HG03039 (cell line): Measurements from ENCODE around the gene C1orf115.
"Not testable (repeated sequence)": the region's sequence is repeated elsewhere in the genome, so short reads cannot be mapped to it uniquely, and the experiment has no call there.

ENCODE experiments used
- ATAC-seq: cut with Tn5 transposase; IDR thresholded peaks from one replicate; pipeline ENCODE4 v1.9.1; 2021; ENCODE audit warnings: mild to moderate bottlenecking, moderate library complexity; ENCODE audit not compliant: unreplicated experiment

The C1orf115 gene

DNA sequence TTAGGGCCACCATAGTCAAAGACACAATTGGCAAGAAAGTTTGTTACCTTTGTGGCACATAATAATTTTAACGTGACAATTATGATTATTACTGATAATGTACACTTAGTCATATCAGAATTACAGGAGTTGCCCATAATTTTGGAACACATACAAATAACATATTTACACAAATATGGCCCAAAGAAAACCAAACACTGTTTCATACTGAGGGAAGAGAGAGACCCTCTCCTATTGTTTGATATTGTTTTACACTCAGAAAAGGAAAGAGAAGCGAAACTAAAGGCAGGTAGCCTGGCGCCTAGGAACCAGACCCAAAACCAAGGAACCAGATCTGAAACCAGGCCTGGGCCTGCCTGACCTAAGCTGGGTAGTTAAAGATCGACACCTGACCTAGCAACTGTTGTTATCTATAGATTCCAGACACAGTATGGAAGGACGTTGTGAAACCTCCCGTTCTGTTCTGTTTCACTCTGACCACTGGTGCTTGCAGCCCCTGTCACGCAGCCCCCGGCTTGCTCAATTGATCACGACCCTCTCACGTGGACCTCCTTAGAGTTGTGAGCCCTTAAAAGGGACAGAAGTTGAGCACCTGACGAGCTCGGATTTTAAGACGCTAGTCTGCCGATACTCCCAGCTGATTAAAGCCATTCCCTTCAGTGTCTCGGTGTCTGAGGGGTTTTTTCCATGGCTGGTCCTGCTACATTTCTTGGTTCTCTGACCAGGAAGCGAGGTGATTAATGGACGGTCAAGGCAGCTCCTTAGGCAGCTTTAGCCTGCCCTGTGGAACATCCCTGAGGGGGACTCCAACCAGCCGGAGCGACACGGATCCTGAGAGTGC lies 27.9 kb downstream of the C1orf115 start:
- ATAC-seq, result no peak

DNA sequence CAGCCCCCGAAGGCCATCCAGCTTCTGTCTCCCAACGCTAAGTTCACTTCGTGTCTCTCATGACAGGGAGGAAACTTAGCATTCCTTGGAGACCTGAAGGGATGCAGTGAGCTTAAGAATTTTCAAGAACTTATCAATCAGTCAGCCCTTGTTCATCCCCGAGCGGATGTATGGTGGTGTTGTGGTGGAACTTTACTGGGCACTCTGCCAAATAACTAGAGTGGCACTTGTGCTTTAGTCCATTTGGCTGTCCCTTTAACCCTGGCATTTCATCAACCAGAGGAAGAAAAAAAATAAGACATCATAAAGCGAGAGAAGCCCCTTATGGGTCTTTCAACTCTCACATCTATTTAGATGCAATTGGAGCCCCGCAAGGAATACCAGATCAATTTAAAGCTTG lies 31.1 kb downstream of the C1orf115 start:
- ATAC-seq, result not testable (repeated sequence)

DNA sequence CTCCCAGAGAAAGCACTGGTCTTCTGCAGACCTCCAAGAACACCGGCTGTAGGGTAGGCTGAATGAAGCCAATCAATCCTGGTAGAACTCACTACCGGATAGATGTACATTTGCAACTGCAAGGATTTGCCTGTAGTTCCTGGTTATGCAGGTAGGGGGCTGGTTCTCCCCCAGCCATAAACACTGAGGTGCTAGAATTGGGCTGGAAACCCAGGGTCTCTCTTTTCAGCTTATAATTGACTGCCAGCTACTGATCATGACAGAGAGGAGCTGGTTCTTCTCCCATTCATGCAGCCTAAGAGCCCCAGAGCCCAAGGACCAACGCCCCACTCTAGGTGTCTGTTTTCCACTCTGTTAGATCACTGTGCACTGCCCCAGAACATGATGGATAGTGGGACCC lies 36.5 kb downstream of the C1orf115 start:
- no peak for ATAC-seq

DNA sequence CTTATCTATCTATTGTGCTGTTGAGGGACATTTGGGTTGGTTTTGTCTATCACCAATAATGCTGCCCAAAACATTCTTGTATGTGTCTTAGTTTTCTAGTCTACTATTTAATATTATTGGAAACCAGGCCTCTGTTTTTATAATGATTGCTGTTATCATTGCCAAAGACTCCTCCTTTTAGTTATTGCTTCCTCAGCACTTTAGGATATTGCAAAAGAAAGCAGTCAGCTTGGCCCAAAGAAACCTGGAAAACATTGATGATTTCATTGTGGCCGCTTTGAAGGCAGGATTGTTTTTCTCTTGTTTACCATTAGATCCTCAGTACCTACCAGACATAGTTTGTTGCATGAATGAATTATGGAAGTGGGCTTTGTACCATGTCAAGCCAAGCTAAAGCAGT lies 37.4 kb downstream of the C1orf115 start:
- no peak for ATAC-seq

DNA sequence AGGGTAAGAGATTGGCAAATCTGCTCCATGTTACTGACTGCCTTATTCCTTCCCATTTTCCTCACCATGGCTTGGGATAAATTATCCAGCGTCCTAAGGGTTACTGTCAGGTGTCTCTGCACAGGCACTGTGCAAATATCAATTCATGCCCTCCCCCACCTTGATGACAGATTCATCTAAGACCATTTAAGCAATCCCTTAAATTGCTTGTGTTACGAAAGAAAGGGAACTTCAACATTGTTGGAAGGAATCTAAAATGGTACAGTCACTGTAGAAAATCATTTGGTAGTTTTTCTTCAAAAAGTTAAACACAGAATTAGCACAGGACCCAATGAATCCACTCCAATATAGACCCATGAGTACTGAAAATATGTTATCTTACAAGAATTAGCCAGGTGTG lies 40.3 kb downstream of the C1orf115 start:
- no peak for ATAC-seq

DNA sequence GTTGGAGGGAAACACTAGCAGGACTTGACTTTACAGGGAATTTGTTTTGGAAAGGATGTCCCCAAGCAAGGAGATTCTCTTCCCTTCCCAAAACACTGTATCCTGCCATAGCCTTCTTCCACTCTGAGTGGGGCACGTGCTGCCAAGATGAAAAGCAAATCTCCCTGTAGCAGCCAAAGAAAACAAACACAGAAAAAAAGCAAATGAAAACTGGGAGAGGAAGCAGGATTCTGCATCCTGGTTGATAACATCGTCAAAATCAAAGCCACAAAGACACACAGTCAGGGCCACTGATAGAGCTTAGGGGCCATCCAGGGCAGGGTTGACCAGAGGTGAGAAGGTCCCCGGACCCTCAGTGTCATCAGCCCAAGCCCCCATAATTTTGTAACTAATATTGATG lies 42.0 kb downstream of the C1orf115 start:
- ATAC-seq, result no peak

DNA sequence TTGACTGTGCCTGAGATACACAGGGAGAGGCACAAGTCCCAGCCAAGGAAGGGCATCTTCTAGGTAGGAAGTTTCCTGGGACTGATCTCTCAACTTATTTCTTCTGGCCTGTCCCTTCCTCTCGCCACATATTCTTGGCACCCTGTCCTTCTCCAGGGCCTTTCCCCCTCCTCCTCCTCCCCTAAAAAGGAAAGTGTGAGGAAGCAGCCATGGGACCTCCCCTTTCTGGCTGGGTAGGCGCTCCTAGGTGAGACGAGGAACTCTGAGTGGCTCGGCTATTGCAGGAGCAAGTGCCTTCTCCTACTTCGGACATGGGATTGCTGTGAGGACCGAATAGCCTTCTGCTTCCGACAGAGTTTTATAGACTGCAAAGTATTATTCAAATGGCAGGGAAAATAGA lies 42.5 kb downstream of the C1orf115 start:
- no peak for ATAC-seq

DNA sequence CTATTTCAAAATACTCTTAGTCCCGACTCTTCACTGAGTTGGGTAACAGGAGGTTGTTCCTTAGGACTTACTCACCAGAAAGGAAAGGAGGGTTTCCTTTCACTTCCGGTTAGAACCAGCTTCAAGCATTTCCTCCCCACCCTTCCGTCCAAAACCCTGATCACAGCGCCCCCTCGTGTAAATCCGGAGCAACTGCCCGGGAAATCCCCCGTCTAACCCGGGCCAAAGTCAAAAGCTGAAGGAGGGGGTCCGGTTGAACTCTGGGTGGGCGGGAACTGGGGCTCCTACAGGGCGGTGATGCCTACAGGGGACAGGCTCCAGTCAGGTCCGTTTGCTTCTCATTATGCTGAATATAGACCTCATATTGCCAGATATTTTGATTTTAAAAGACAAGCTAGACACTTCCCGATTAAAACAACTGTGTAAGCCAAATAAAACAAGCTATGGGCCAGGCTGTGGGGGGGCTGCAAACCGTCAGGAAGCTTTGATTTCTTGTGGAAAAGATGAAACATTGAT lies 43.0 kb downstream of the C1orf115 start:
- ATAC-seq, result peak; percentile 87

DNA sequence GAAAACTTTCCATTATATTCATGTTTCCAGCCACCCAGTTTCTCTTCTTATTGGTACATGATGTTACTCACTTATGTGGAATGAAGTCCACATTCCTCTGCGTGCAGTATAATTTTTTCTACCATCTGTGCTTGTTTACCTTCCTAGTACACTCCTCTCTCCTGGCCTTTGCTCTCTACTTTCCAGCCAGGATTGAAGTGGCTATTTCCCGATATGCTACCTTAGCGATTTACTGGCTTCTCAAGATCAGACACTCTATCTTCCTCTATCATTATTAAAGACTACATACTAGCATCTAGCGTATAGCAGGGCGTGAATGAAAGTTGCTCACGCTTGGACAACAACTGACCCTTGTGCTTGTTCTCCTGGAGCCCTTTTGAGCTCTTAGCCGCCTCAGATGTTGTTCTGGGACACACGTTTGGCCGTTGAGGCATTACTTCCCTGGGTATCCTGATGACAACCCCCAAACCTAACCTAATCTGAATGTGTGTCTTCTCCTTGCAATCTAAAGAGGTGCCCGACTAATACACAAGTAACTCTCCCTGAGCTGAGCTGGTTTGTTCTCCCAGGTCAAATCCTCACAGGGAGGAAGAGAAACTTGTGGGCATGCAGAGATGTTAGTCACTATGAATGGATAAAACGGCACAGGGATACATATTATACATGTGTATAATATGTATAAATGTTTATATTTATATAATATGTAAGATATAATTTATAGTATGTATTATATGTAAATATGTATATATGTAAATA lies 44.6 kb downstream of the C1orf115 start:
- ATAC-seq, result no peak

DNA sequence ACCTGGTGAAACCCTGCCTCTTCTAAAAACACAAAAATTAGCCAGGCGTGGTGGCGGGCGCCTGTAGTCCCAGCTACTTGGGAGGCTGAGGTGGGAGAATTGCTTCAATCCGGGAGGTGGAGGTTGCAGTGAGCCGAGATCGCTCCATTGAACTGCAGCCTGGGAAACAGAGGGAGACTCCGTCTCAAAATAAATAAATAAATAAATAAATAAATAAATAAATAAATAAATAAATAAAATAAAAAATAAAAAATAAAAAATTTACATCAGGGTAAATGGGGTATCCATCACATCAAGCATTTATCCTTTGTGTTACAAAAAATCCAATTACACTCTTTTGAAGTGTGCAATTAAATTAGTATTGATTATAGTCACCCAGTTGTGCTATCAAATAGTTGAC lies 46.1 kb downstream of the C1orf115 start:
- not testable (repeated sequence) for ATAC-seq

DNA sequence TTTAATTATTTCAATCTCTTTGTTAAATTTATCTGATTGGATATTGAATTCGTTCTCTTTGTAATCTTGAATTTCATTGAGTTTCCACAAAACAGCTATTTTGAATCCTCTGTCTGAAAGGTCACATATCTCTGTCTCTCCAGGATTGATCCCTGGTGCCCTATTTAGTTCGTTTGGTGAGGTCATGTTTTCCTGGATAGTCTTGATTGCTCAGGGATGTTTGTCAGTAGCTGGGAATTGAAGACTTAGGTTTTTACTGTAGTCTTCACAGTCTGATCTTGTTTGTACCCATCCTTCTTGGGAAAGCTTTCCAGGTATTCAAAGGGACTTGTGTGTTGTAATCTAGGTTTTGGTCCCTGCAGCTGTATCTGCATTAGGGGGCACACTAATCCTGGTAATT lies 51.2 kb downstream of the C1orf115 start:
- no peak for ATAC-seq

DNA sequence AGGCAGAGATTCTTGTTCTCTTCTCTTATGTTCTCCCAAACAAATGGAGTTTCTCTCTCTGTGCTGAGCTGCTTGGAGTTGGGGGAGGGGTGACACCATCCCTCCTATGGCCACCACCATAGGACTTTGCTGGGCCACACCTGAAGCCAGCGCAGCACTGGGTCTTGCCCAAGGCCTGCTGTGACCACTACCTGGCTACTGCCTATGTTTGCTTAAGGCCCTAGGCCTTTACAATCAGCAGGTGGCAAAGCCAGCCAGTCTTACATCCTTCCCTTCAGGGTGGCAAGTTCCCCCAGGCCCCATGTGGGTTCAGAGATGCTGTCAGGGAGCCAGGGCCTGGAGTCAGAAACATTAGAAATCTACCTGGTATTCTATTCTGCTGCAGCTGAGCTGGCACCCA lies 51.7 kb downstream of the C1orf115 start:
- ATAC-seq, result no peak

DNA sequence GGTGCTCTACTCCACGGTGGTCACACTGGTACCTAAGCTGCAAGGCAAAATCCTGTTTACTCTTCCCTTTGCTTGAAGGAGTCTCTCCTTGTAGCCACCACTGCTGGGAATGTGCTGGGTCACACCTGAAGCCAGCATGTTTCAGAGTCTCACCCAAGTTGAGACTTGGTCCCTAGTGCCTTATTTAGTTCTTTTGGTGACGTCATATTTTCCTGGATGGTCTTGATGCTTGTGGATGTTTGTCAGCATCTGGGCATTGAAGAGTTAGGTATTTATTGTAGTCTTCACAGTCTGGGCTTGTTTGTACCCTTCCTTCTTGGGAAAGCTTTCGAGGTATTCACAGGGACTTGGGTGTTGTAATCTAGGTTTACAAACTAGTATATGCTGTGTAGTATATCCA lies 52.4 kb downstream of the C1orf115 start:
- no peak for ATAC-seq

DNA sequence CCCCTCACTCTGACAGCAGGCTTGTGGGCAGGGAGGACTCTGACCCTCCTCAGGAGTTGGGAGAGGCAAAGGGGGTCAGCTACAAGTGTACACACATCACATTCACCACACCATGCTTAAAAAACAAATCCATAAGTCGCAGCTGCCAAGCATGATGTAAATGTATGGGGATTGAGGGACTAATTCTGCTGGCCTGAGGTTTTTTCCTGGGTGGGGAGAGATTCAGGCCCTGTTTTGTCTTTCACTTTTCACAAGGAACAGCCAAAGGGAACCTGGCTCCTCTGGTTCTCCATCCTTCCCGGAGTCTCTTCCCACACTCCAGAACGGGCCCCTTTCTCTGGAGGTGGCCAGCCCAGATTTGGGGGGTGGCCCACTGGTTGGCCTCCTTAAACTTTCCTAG lies 56.7 kb downstream of the C1orf115 start:
- ATAC-seq, result no peak

DNA sequence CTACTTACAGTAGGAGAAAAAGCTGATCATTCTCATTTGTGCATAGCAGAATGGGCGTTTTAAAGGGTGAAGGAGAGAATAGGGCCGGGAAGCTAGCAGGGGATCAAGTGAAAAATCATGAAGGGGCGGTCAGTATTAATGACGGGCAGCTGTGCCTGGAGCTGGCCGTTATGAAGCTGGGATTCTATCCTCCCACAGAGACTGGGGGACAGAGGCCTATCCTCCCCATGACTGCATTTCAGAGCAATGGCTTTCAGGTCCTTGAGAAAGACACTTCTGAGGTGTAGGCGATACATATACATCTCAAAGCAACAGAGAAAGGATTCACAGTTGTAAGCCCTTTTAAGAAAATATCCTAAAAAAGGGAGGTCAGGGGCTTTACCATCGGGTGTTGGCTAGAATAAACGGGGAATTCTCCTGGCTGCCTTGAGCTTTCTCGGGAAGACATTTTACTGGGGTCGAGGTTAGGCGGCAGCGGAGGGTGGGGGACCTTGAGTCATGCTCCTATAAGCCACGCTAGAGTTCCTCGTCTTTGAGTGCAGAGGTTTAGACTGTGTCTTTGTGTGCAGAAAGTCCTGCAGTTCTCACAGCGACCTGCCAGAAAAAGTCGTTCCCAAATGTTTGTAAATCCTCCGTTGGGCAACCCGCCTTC lies 57.4 kb downstream of the C1orf115 start:
- peak; percentile 14 for ATAC-seq

DNA sequence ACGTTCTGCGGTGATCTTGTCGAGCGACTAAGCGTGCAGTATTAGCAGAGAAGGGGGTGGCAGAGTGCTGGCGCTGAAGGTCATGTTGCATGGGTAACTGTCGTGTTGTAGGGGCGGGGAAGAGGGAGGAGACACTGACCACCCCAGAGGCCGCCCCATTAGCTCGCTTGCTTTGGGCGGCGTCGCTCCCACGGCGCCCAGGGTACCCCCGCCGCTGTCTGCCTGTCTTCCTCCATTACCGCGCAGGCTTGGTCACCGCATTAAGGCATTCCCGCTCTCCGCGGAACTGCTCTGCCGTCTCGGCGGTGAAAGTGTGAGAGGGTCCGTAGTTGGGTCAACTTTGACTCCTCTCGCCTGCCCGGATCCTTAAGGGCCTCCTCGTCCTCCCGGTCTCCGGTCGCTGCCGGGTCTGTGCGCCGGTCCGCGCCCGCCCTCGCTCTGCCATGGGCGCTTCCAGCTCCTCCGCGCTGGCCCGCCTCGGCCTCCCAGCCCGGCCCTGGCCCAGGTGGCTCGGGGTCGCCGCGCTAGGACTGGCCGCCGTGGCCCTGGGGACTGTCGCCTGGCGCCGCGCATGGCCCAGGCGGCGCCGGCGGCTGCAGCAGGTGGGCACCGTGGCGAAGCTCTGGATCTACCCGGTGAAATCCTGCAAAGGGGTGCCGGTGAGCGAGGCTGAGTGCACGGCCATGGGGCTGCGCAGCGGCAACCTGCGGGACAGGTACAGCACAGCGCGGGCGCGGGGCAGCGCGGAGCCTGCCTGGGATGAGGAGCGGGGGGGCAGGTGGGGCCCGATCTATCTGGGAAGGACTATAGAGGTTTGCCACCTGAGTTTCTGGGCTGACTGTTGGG lies 58.1 kb downstream of the C1orf115 start, which contains the start of gene MTARC2:
Gene MTARC2 (plus strand): TSS at position 234 of the 846 bp plus-strand sequence. CDS start 210 bp downstream, at position 444.
- ATAC-seq, result peak; percentile 89
